Hepatocyte (in vitro differentiated cells): ENCODE measurements around the gene SHISA7. TPM values are rescaled to one million over a fixed set of nuclear protein-coding genes. Genes with fewer than 3 reads are reported as not detected.

Experiments used
- DNase-seq: peaks from one replicate; pipeline ENCODE4 v3.0.0-alpha.2; 2016; ENCODE audit warnings: low spot score
- H2AFZ ChIP-seq: fragments of 200-600 bp; sonication (generic); 2 replicates; pipeline ENCODE4 v1.6.0; 2016; ENCODE audit warnings: antibody characterized with exemption, mild to moderate bottlenecking
- H3K27ac ChIP-seq: fragments of 200-600 bp; sonication (generic); 2 replicates; pipeline ENCODE4 v1.5.1; 2016; ENCODE audit warnings: mild to moderate bottlenecking
- H3K27me3 ChIP-seq: fragments of 200-600 bp; sonication (generic); 2 replicates; pipeline ENCODE4 v1.6.1; 2016
- H3K36me3 ChIP-seq: fragments of 200-600 bp; sonication (generic); replicated peaks from 2 replicates; pipeline ENCODE4 v1.5.1; 2016; ENCODE audit warnings: low read depth; ENCODE audit not compliant: insufficient read depth
- H3K4me1 ChIP-seq: fragments of 200-600 bp; sonication (generic); 2 replicates; pipeline ENCODE4 v1.5.1; 2016; ENCODE audit warnings: mild to moderate bottlenecking, moderate library complexity; ENCODE audit not compliant: insufficient read depth
- H3K4me2 ChIP-seq: fragments of 200-600 bp; sonication (generic); 2 replicates; pipeline ENCODE4 v1.6.0; 2016
- H3K4me3 ChIP-seq: fragments of 200-600 bp; sonication (generic); 2 replicates; pipeline ENCODE4 v1.5.1; 2016; ENCODE audit warnings: mild to moderate bottlenecking
- H3K79me2 ChIP-seq: fragments of 200-600 bp; sonication (generic); 2 replicates; pipeline ENCODE4 v1.6.0; 2017; ENCODE audit warnings: mild to moderate bottlenecking
- H3K9me2 ChIP-seq: fragments of 200-600 bp; sonication (generic); replicated peaks from 2 replicates; pipeline ENCODE4 v1.6.0; 2017; ENCODE audit warnings: mild to moderate bottlenecking; ENCODE audit not compliant: insufficient read depth
- H3K9me3 ChIP-seq: fragments of 200-600 bp; sonication (generic); 2 replicates; pipeline ENCODE4 v1.5.1; 2016; ENCODE audit warnings: low read depth, mild to moderate bottlenecking
- H4K20me1 ChIP-seq: fragments of 200-600 bp; sonication (generic); 2 replicates; pipeline ENCODE4 v1.6.0; 2016; ENCODE audit warnings: mild to moderate bottlenecking; ENCODE audit not compliant: insufficient read depth, poor library complexity, severe bottlenecking
- EZH2 ChIP-seq: fragments of 200-600 bp; sonication (generic); IDR thresholded peaks from 2 replicates; pipeline ENCODE4 v1.6.1; 2016; ENCODE audit warnings: antibody characterized with exemption, mild to moderate bottlenecking, borderline replicate concordance
- EZH2phosphoT487 ChIP-seq: fragments of 200-600 bp; sonication (generic); IDR thresholded peaks from one replicate; pipeline ENCODE4 v1.6.1; 2018; ENCODE audit warnings: antibody characterized with exemption, mild to moderate bottlenecking, low read depth, moderate library complexity; ENCODE audit not compliant: unreplicated experiment, severe bottlenecking
- WGBS: methylation state at CpG from one replicate; pipeline ENCODE4 v1.1.6; 2016; ENCODE audit warnings: low lambda C conversion rate; ENCODE audit errors: missing lambda C conversion rate; 5-methylcytosine and 5-hydroxymethylcytosine counted together
- polyA plus RNA-seq: library from polyadenylated mRNA; unstranded; fragments of >200 nt; fragmentation: Nextera tagmentation; extraction: Ambion mirVana; gene quantifications from 2 replicates; pipeline ENCODE4 v1.2.1, GENCODE V29; 2016
- total RNA-seq: library from RNA; depleted of rRNA; stranded (reverse); fragments of >200 nt; gene quantifications from 2 replicates; pipeline ENCODE4 v1.2.3, GENCODE V29; 2014
- TF ChIP-seq, protein P1 (sequence below): fragments of 200-600 bp; sonication (generic); IDR thresholded peaks from 2 replicates; pipeline ENCODE4 v1.5.1; 2016; ENCODE audit warnings: antibody characterized with exemption, mild to moderate bottlenecking; ENCODE audit not compliant: poor library complexity

The SHISA7 gene
- total and polyA plus RNA-seq, 2 experiments from 2014 or later: not detected

DNA sequence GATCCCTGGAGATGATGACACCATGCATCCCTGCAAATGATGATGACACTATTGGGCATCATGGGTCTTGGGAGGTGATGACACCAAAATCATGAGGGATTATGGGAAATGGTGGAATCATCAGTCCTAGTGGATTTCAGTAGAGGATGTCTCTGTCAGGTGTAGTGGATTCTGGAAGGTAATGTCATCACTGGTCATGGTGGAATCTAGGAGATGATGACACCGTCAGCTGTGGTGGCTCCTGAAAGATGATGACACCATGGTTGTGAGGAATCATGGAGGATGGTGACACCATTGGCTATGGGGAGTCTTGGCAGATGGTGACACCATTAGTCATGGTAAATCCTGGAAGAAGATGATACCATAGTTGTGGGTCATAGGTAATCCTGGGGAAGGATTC is 11.9 kb downstream of the SHISA7 start:
- Histone ChIP-seq H3K27ac (no peak overlapping the region), H3K4me2 (no peak overlapping the region), H3K4me1 (no peaks in the 10 kb centered on the region), H3K27me3 (no peaks in the 10 kb centered on the region), H3K79me2 (no peaks in the 10 kb centered on the region), H3K9me3 (no peaks in the 10 kb centered on the region), H4K20me1 (no peaks in the 10 kb centered on the region), H2AFZ (no peak overlapping the region), H3K36me3 (no peaks in the 10 kb centered on the region), H3K4me3 (no peak overlapping the region), H3K9me2 (no peaks in the 10 kb centered on the region)
- TF ChIP-seq EZH2: no peak
- TF ChIP-seq EZH2phosphoT487: no peak
- TF ChIP-seq, protein P1, sequence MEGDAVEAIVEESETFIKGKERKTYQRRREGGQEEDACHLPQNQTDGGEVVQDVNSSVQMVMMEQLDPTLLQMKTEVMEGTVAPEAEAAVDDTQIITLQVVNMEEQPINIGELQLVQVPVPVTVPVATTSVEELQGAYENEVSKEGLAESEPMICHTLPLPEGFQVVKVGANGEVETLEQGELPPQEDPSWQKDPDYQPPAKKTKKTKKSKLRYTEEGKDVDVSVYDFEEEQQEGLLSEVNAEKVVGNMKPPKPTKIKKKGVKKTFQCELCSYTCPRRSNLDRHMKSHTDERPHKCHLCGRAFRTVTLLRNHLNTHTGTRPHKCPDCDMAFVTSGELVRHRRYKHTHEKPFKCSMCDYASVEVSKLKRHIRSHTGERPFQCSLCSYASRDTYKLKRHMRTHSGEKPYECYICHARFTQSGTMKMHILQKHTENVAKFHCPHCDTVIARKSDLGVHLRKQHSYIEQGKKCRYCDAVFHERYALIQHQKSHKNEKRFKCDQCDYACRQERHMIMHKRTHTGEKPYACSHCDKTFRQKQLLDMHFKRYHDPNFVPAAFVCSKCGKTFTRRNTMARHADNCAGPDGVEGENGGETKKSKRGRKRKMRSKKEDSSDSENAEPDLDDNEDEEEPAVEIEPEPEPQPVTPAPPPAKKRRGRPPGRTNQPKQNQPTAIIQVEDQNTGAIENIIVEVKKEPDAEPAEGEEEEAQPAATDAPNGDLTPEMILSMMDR: no peak
- DNase-seq: no peak
- 87% methylated on average over 1 of the region's 1 CpG for WGBS

DNA sequence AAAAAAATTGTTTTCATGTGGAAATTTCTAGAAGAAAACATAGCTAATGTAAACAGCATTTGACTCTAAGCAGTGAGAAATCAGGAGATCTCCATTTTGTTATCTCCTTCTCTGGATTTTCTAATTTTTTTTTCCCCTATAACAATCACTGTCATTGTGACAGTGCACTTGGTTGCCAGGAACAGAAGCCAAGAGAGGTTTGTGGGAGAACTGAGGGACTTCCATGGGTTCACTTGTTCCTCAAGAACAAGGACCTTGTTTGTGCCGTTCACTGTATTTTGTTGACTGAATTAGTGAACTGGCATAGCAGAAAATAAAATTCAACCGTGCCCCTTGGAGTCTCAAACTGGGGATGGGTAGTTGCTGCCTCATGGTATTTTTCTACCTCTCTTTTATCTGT is 17.1 kb downstream of the SHISA7 start:
- Histone ChIP-seq H3K27me3 (no peaks in the 10 kb centered on the region), H4K20me1 (no peaks in the 10 kb centered on the region)

DNA sequence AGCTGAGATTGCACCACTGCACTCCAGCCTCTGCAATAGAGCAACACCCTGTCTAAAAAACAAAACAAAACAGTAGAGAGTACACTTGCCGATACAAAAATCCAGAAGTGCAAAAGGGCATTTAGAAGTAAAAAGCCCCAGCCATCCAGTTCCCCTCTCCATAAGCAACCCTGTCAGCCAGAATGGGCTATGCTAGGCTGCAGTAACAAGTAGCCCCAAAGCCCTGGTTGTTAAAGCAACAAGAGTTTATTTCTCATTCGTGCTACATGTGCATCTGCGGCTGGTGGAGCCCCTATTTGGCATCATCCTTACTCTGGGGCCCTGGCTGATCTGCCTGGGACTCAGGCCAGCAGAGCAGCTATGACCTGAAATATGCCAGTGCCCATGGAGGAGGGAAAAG is 18.6 kb downstream of the SHISA7 start:
- Histone ChIP-seq H2AFZ (no peak overlapping the region), H3K27ac (no peak overlapping the region), H3K79me2 (no peaks in the 10 kb centered on the region), H3K27me3 (no peaks in the 10 kb centered on the region), H3K9me3 (no peaks in the 10 kb centered on the region), H3K9me2 (no peaks in the 10 kb centered on the region), H4K20me1 (no peaks in the 10 kb centered on the region), H3K4me1 (no peaks in the 10 kb centered on the region), H3K36me3 (no peaks in the 10 kb centered on the region), H3K4me2 (no peak overlapping the region), H3K4me3 (no peak overlapping the region)
- no peak for DNase-seq
- TF ChIP-seq, protein P1: no peak
- TF ChIP-seq EZH2phosphoT487: no peak
- no peak for TF ChIP-seq EZH2
- 91% methylated on average over 3 of the region's 3 CpGs for WGBS

More for the DNA sequence above, 17.1 kb downstream of the SHISA7 start:
- TF ChIP-seq EZH2phosphoT487 (no peak), EZH2 (no peak)
- TF ChIP-seq, protein P1: no peak
- Histone ChIP-seq H3K4me3 (no peak overlapping the region), H3K27ac (no peak overlapping the region), H3K9me3 (no peaks in the 10 kb centered on the region), H3K4me2 (no peak overlapping the region), H2AFZ (no peak overlapping the region), H3K79me2 (no peaks in the 10 kb centered on the region), H3K36me3 (no peaks in the 10 kb centered on the region), H3K4me1 (no peaks in the 10 kb centered on the region), H3K9me2 (no peaks in the 10 kb centered on the region)
- WGBS: 80% methylated on average over 2 of the region's 2 CpGs
- DNase-seq: no peak
